ENCODE results near the gene CA5A.
"Not testable (repeated sequence)": the region's sequence is repeated elsewhere in the genome, so short reads cannot be mapped to it uniquely, and the experiment has no call there.

The CA5A gene

GRCh38 chr16:87939562-87940423, 3.5 kb upstream of the CA5A start:
- Histone ChIP-seq H2AFZ (ENCODE audit: low read depth, low read length) (no peak overlapping the region), H3K9me3 (ENCODE audit: insufficient read depth, low read length) (no peaks in the 10 kb centered on the region)

GRCh38 chr16:87938412-87938949, 2.2 kb upstream of the CA5A start:
- no peak overlapping the region for H3K4me2 ChIP-seq (ENCODE audit: low read length)
- H3K27ac ChIP-seq (ENCODE audit: low read length) = no peak overlapping the region
- H3K9me3 ChIP-seq (ENCODE audit: insufficient read depth, low read length) = no peaks in the 10 kb centered on the region
- no peak overlapping the region for H3K9ac ChIP-seq (ENCODE audit: low read length)
- TF ChIP-seq EZH2phosphoT487 (IDR thresholded peaks at IDR 0.05; ENCODE audit: low read depth) (no peak), CTCF (IDR thresholded peaks at IDR 0.05; ENCODE audit: low read depth, low read length) (no peak)
- 0 out of 2 replicates have a peak, but pooled peaks cover 5% of the 10 kb centered on the region for H3K27me3 ChIP-seq (ENCODE audit: low read depth, low read length)
- no peak overlapping the region for H2AFZ ChIP-seq (ENCODE audit: low read depth, low read length)
- no peaks in the 10 kb centered on the region for H4K20me1 ChIP-seq (ENCODE audit: insufficient read depth, low read length)
- H3K4me3 ChIP-seq (ENCODE audit: low read length) = no peak overlapping the region
- no peaks in the 10 kb centered on the region for H3K36me3 ChIP-seq (replicated peaks; ENCODE audit: low read depth, low read length)
- no peaks in the 10 kb centered on the region for H3K4me1 ChIP-seq (ENCODE audit: low read length)
- no peaks in the 10 kb centered on the region for H3K79me2 ChIP-seq (ENCODE audit: low read length)

More at GRCh38 chr16:87939562-87940423, 3.5 kb upstream of the CA5A start:
- Histone ChIP-seq H3K4me1 (ENCODE audit: low read length) (peaks cover under 1% of the 10 kb centered on the region; the same call in 1 of the 2 replicates), H3K27ac (ENCODE audit: low read length) (no peak overlapping the region), H3K4me2 (ENCODE audit: low read length) (no peak overlapping the region), H3K9ac (ENCODE audit: low read length) (no peak overlapping the region), H3K36me3 (replicated peaks; ENCODE audit: low read depth, low read length) (no peaks in the 10 kb centered on the region), H3K4me3 (ENCODE audit: low read length) (no peak overlapping the region), H3K79me2 (ENCODE audit: low read length) (no peaks in the 10 kb centered on the region), H3K27me3 (ENCODE audit: low read depth, low read length) (0 out of 2 replicates have a peak, but pooled peaks cover 5% of the 10 kb centered on the region), H4K20me1 (ENCODE audit: insufficient read depth, low read length) (no peaks in the 10 kb centered on the region)
- TF ChIP-seq CTCF (IDR thresholded peaks at IDR 0.05; ENCODE audit: low read depth, low read length) = no peak
- no peak for TF ChIP-seq EZH2phosphoT487 (IDR thresholded peaks at IDR 0.05; ENCODE audit: low read depth)

- not testable (repeated sequence) for H2AFZ ChIP-seq (ENCODE audit: low read depth, low read length); H3K4me2 ChIP-seq (ENCODE audit: low read length); H3K27me3 ChIP-seq (ENCODE audit: low read depth, low read length); H3K27ac ChIP-seq (ENCODE audit: low read length); H3K79me2 ChIP-seq (ENCODE audit: low read length); H3K9ac ChIP-seq (ENCODE audit: low read length); H4K20me1 ChIP-seq (ENCODE audit: insufficient read depth, low read length); H3K4me1 ChIP-seq (ENCODE audit: low read length); H3K36me3 ChIP-seq (replicated peaks; ENCODE audit: low read depth, low read length); H3K9me3 ChIP-seq (ENCODE audit: insufficient read depth, low read length); H3K4me3 ChIP-seq (ENCODE audit: low read length)
These were observed 858 bp upstream of the CA5A start for GRCh38 chr16:87937231-87937542.

- H3K36me3 ChIP-seq (replicated peaks; ENCODE audit: low read depth, low read length); H3K9ac ChIP-seq (ENCODE audit: low read length); H3K79me2 ChIP-seq (ENCODE audit: low read length); H2AFZ ChIP-seq (ENCODE audit: low read depth, low read length); H3K9me3 ChIP-seq (ENCODE audit: insufficient read depth, low read length); H4K20me1 ChIP-seq (ENCODE audit: insufficient read depth, low read length); H3K4me1 ChIP-seq (ENCODE audit: low read length); H3K4me3 ChIP-seq (ENCODE audit: low read length); H3K27ac ChIP-seq (ENCODE audit: low read length); H3K27me3 ChIP-seq (ENCODE audit: low read depth, low read length); H3K4me2 ChIP-seq (ENCODE audit: low read length): not testable (repeated sequence)
These were observed 334 bp downstream of the CA5A start for GRCh38 chr16:87936016-87936374.

GRCh38 chr16:87934752-87935425, 1.4 kb downstream of the CA5A start:
- H3K4me1 ChIP-seq (ENCODE audit: low read length); H3K9me3 ChIP-seq (ENCODE audit: insufficient read depth, low read length); H3K27me3 ChIP-seq (ENCODE audit: low read depth, low read length); H3K36me3 ChIP-seq (replicated peaks; ENCODE audit: low read depth, low read length); H3K4me3 ChIP-seq (ENCODE audit: low read length); H3K4me2 ChIP-seq (ENCODE audit: low read length); H3K79me2 ChIP-seq (ENCODE audit: low read length); H2AFZ ChIP-seq (ENCODE audit: low read depth, low read length); H3K9ac ChIP-seq (ENCODE audit: low read length); H3K27ac ChIP-seq (ENCODE audit: low read length); H4K20me1 ChIP-seq (ENCODE audit: insufficient read depth, low read length): not testable (repeated sequence)

All from OCI-LY3 (cell line).